Measurements from ENCODE around the gene TPT1. TPM values are rescaled to one million over a fixed set of nuclear protein-coding genes. Genes with fewer than 3 reads are reported as not detected.

Gene TPT1
- total and polyA plus RNA-seq, 9 of the 15 experiments (the other 6 are each of a cell fraction or from before 2014, with no cell fraction given), result 602 to 2,508 (median 1,784) TPM

DNA sequence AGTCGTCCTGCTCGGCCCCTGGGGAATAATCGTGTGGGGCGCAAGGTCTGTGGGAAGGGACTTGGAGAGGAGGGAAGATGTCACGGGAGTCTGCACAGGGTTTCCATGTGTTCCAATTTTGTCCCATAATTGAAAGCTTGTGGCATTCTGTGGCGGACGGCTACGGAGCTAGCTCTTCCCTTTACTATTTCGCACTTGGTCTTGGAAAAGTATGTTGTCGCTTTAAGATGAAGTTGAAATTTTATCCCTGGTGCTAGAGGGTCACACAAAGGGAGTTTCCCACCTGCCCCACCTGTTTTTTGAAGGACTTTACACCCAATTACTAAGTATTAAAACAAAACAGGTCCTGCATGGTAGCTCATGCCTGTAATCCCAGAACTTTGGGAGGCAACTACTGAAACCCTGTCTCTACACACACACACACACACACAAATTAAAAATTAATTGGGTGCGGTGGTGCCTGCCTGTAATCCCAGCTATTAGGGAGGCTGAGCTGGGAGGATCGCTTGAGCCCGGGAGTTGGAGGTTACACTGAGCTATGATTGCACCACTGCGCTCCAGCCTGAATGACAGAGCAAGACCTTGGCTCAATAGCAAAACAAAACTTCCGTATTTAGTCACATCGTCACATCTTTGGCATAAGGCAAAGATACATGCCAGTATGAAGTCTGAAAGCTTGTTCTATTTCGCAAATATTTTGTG, 967 bp upstream of the TPT1 start:
- H3K27me3 ChIP-seq (ENCODE audit: control insufficient read depth in 2 of 2, insufficient read depth in 2 of 2, low read length in 2 of 2), result no peaks in the 10 kb centered on the region
- peak overlapping the region; percentile 96 for H3K4me3 ChIP-seq
- H3K27ac ChIP-seq (ENCODE audit: extremely low read depth, low read depth, low read length), result peak overlapping the region; percentile 70
- peak overlapping the region; percentile 78 for H3K4me2 ChIP-seq (ENCODE audit: insufficient read depth, low read length)
- intact Hi-C loops (cut with micrococcal nuclease) (no loop called here), in situ Hi-C loops (cut with MboI) (no loop called here)
- peak; percentile 26 for FAIRE-seq
- peaks cover 5 to 8% of the 10 kb centered on the region in 2 experiments; a peak in 4 of 5 replicates for H3K4me1 ChIP-seq (replicated peaks in 1 of 2; ENCODE audit: control insufficient read depth in 2 of 2, insufficient read depth in 2 of 2, low read length in 2 of 2)
- H3K9me3 ChIP-seq (replicated peaks; ENCODE audit: control insufficient read depth, insufficient read depth, low read depth, low read length), result no peaks in the 10 kb centered on the region
- H3K79me2 ChIP-seq (ENCODE audit: control insufficient read depth, insufficient read depth, low read length), result peaks cover 58% of the 10 kb centered on the region
- no peak for ATAC-seq
- peak overlapping the region; percentile 85 for H2AFZ ChIP-seq (ENCODE audit: low read depth, low read length)
- peak in 1 of 4 experiments; percentile 47 for DNase-seq (ENCODE audit: extremely low read depth in 1 of 4, low spot score in 3 of 4)
- TSS peak; percentile 73 for BruUV-seq (replicated peaks)
- H3K9ac ChIP-seq (ENCODE audit: insufficient read depth in 1 of 2, low read depth in 2 of 2, low read length in 2 of 2), result peak overlapping the region; percentile 89 to 91
- H3K9me1 ChIP-seq (ENCODE audit: control insufficient read depth, insufficient read depth, low read length), result no peaks in the 10 kb centered on the region
- 2% methylated on average over 17 of the region's 17 CpGs for WGBS (ENCODE audit: insufficient coverage, low coverage, missing lambda C conversion rate)
- H3K36me3 ChIP-seq (ENCODE audit: control insufficient read depth, insufficient read depth, low read length), result peaks cover 42% of the 10 kb centered on the region
- POLR2A ChIA-PET, result interaction anchor here (0.6 to 3.9 kb wide), 14 partner anchors 9 to 889 kb away, joined by 3 to 27 read pairs (median 5); partner anchors contain the start of gene COG3
- CTCF ChIA-PET (ENCODE audit: low intra/inter-chr PET ratio), result no interaction called here
- H4K20me1 ChIP-seq (replicated peaks; ENCODE audit: control insufficient read depth, insufficient read depth, low read length), result peaks cover 29% of the 10 kb centered on the region
- TF ChIP-seq CBX3 (IDR thresholded peaks at IDR 0.05; ENCODE audit: borderline replicate concordance in 1 of 2, low read length in 2 of 2), result no peak
- TF ChIP-seq SLC30A9 (CRISPR knock-in tag; IDR thresholded peaks at IDR 0.05), result no peak
- no peak for TF ChIP-seq TCFL5 (CRISPR knock-in tag; conservative IDR thresholded peaks at IDR 0.05)
- TF ChIP-seq PML (IDR thresholded peaks at IDR 0.05; ENCODE audit: low read length), result peak; percentile 1; the same call in 1 of the 2 replicates
- peak; percentile 87 for TF ChIP-seq CEBPB (tag; IDR thresholded peaks at IDR 0.05)
- no peak for TF ChIP-seq TAF15 (IDR thresholded peaks at IDR 0.05; ENCODE audit: low read depth, low read length)
- 0 out of 2 replicates have a peak, but pooled peaks have one; percentile 36 for TF ChIP-seq BCOR (IDR thresholded peaks at IDR 0.05)
- TF ChIP-seq, protein P1, sequence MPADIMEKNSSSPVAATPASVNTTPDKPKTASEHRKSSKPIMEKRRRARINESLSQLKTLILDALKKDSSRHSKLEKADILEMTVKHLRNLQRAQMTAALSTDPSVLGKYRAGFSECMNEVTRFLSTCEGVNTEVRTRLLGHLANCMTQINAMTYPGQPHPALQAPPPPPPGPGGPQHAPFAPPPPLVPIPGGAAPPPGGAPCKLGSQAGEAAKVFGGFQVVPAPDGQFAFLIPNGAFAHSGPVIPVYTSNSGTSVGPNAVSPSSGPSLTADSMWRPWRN (IDR thresholded peaks at IDR 0.05; ENCODE audit: low read depth), result no peak
- 0 out of 4 replicates have a peak, but pooled peaks of 1 of the 2 experiments have one; percentile 21 for TF ChIP-seq KDM1A (IDR thresholded peaks at IDR 0.05)
- TF ChIP-seq CREBBP (IDR thresholded peaks at IDR 0.05; ENCODE audit: low read depth, low read length), result no peak
- TF ChIP-seq CEBPG (CRISPR knock-in tag; IDR thresholded peaks at IDR 0.05), result peak; percentile 57; the same call in 1 of the 2 replicates
- no peak; a peak in 2 of 4 replicates for TF ChIP-seq CEBPG (tag; conservative IDR thresholded peaks at IDR 0.05 in 1 of 2, IDR thresholded peaks at IDR 0.05 in 1 of 2)
- TF ChIP-seq, protein P2, sequence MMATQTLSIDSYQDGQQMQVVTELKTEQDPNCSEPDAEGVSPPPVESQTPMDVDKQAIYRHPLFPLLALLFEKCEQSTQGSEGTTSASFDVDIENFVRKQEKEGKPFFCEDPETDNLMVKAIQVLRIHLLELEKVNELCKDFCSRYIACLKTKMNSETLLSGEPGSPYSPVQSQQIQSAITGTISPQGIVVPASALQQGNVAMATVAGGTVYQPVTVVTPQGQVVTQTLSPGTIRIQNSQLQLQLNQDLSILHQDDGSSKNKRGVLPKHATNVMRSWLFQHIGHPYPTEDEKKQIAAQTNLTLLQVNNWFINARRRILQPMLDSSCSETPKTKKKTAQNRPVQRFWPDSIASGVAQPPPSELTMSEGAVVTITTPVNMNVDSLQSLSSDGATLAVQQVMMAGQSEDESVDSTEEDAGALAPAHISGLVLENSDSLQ (IDR thresholded peaks at IDR 0.05), result peak; percentile 62
- TF ChIP-seq, protein P3, sequence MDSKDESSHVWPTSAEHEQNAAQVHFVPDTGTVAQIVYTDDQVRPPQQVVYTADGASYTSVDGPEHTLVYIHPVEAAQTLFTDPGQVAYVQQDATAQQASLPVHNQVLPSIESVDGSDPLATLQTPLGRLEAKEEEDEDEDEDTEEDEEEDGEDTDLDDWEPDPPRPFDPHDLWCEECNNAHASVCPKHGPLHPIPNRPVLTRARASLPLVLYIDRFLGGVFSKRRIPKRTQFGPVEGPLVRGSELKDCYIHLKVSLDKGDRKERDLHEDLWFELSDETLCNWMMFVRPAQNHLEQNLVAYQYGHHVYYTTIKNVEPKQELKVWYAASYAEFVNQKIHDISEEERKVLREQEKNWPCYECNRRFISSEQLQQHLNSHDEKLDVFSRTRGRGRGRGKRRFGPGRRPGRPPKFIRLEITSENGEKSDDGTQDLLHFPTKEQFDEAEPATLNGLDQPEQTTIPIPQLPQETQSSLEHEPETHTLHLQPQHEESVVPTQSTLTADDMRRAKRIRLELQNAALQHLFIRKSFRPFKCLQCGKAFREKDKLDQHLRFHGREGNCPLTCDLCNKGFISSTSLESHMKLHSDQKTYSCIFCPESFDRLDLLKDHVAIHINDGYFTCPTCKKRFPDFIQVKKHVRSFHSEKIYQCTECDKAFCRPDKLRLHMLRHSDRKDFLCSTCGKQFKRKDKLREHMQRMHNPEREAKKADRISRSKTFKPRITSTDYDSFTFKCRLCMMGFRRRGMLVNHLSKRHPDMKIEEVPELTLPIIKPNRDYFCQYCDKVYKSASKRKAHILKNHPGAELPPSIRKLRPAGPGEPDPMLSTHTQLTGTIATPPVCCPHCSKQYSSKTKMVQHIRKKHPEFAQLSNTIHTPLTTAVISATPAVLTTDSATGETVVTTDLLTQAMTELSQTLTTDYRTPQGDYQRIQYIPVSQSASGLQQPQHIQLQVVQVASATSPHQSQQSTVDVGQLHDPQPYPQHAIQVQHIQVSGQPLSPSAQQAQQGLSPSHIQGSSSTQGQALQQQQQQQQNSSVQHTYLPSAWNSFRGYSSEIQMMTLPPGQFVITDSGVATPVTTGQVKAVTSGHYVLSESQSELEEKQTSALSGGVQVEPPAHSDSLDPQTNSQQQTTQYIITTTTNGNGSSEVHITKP (IDR thresholded peaks at IDR 0.05; ENCODE audit: partially characterized antibody), result no peak
- peak; percentile 40; the same call in 1 of the 2 replicates for TF ChIP-seq NFE2 (IDR thresholded peaks at IDR 0.05; ENCODE audit: low read depth)
- peak; percentile 39 for TF ChIP-seq RBM25 (IDR thresholded peaks at IDR 0.05; ENCODE audit: low read depth, low read length, severe bottlenecking)
